Chondrocyte (in vitro differentiated cells): ENCODE data around the gene COLEC12. TPM values are rescaled to one million over a fixed set of nuclear protein-coding genes. Genes with fewer than 3 reads are reported as not detected.
"Not testable (repeated sequence)": the region's sequence is repeated elsewhere in the genome, so short reads cannot be mapped to it uniquely, and the experiment has no call there.

ENCODE experiments used
- DNase-seq: peaks from one replicate; pipeline ENCODE4 v3.0.0; 2021; ENCODE audit warnings: mixed read lengths, low spot score
- H3K27ac Mint-ChIP-seq: one replicate; pipeline ENCODE4 v1.8.0; 2021; ENCODE audit warnings: mild to moderate bottlenecking, moderate library complexity, mixed read lengths; ENCODE audit not compliant: unreplicated experiment
- H3K27me3 Mint-ChIP-seq: 2 replicates; pipeline ENCODE4 v1.8.0; 2021; ENCODE audit warnings: low read depth, mixed read lengths
- H3K36me3 Mint-ChIP-seq: 2 replicates; pipeline ENCODE4 v1.8.0; 2021; ENCODE audit warnings: low read depth, mixed read lengths
- H3K4me1 Mint-ChIP-seq: 2 replicates; pipeline ENCODE4 v1.8.0; 2021; ENCODE audit warnings: low read depth, mild to moderate bottlenecking, mixed read lengths
- H3K4me3 Mint-ChIP-seq: one replicate; pipeline ENCODE4 v1.8.0; 2021; ENCODE audit warnings: mild to moderate bottlenecking, moderate library complexity, mixed read lengths; ENCODE audit not compliant: unreplicated experiment
- H3K9me3 Mint-ChIP-seq: 2 replicates; pipeline ENCODE4 v1.8.0; 2021; ENCODE audit warnings: low read depth, mixed read lengths
- CTCF ChIP-seq: fragments of 200-600 bp; sonication (generic); IDR thresholded peaks from 2 replicates; pipeline ENCODE4 v1.5.0; 2021; ENCODE audit warnings: antibody characterized with exemption, mild to moderate bottlenecking, moderate library complexity
- total RNA-seq: library from RNA; stranded (reverse); gene quantifications from 3 replicates; pipeline ENCODE4 v1.2.1, GENCODE V29; 2021

The COLEC12 gene
- total RNA-seq, 1 donor from 2014 or later, result 2.1 TPM

- no peak overlapping the region for H3K4me3 Mint-ChIP-seq
- DNase-seq, result no peak
- H3K27me3 Mint-ChIP-seq, result no peaks in the 10 kb centered on the region
- H3K27ac Mint-ChIP-seq, result peak overlapping the region; percentile 45
- peaks cover 17% of the 10 kb centered on the region for H3K4me1 Mint-ChIP-seq
- H3K36me3 Mint-ChIP-seq, result no peaks in the 10 kb centered on the region
- H3K9me3 Mint-ChIP-seq, result peaks cover 2% of the 10 kb centered on the region
- TF ChIP-seq CTCF, result no peak
Observed at GRCh38 chr18:294566-294965, 205.9 kb downstream of the COLEC12 start.

GRCh38 chr18:293536-293935 lies 207.0 kb downstream of the COLEC12 start:
- Mint-ChIP-seq H3K4me3 (no peak overlapping the region), H3K27ac (no peak overlapping the region), H3K36me3 (no peaks in the 10 kb centered on the region), H3K27me3 (no peaks in the 10 kb centered on the region), H3K4me1 (peaks cover 17% of the 10 kb centered on the region), H3K9me3 (peaks cover 2% of the 10 kb centered on the region)
- DNase-seq, result no peak
- peak; percentile 73 for TF ChIP-seq CTCF

- H3K27me3 Mint-ChIP-seq, result no peaks in the 10 kb centered on the region
- H3K36me3 Mint-ChIP-seq, result no peaks in the 10 kb centered on the region
- no peak overlapping the region for H3K27ac Mint-ChIP-seq
- H3K4me1 Mint-ChIP-seq, result peaks cover 17% of the 10 kb centered on the region
- H3K9me3 Mint-ChIP-seq, result peaks cover 2% of the 10 kb centered on the region
- TF ChIP-seq CTCF, result peak; percentile 64
- no peak overlapping the region for H3K4me3 Mint-ChIP-seq
- DNase-seq, result no peak
Observed at GRCh38 chr18:292271-292670, 208.2 kb downstream of the COLEC12 start.

- H3K36me3 Mint-ChIP-seq, H3K27ac Mint-ChIP-seq, H3K4me3 Mint-ChIP-seq, H3K4me1 Mint-ChIP-seq, H3K9me3 Mint-ChIP-seq, DNase-seq, H3K27me3 Mint-ChIP-seq: not testable (repeated sequence)
Observed at GRCh38 chr18:289970-290369, 210.5 kb downstream of the COLEC12 start.

- Mint-ChIP-seq H3K4me3 (no peak overlapping the region), H3K4me1 (no peaks in the 10 kb centered on the region), H3K9me3 (no peaks in the 10 kb centered on the region), H3K36me3 (no peaks in the 10 kb centered on the region), H3K27ac (no peak overlapping the region), H3K27me3 (no peaks in the 10 kb centered on the region)
- TF ChIP-seq CTCF, result no peak
- no peak for DNase-seq
Observed at GRCh38 chr18:289026-289425, 211.5 kb downstream of the COLEC12 start.

- DNase-seq, result no peak
- Mint-ChIP-seq H3K4me3 (no peak overlapping the region), H3K9me3 (no peaks in the 10 kb centered on the region), H3K36me3 (no peaks in the 10 kb centered on the region), H3K27ac (no peak overlapping the region), H3K27me3 (no peaks in the 10 kb centered on the region), H3K4me1 (no peaks in the 10 kb centered on the region)
- TF ChIP-seq CTCF, result peak; percentile 84
Observed at GRCh38 chr18:286515-287310, 213.8 kb downstream of the COLEC12 start.
